ENCODE measurements around the gene ENTPD2. TPM values are rescaled to one million over a fixed set of nuclear protein-coding genes. Genes with fewer than 3 reads are reported as not detected.

ENTPD2 gene
- total and polyA plus RNA-seq, 11 donors, result 0.50 to 2.9 (median 1.2) TPM

GRCh38 chr9:137025517-137025966, 28.3 kb downstream of the ENTPD2 start:
- H3K36me3 ChIP-seq, result peaks cover 0 to 11% (median 0%) of the 10 kb centered on the region in 9 donors
- intact Hi-C loops (cut with DNase I), result loop anchor here in 3 of 10 donors (5.0 to 10.0 kb wide), 3 partner anchors 33 to 141 kb away; partner anchors contain the start of genes C8G (in 1 of the 3), PAXX (in 1 of the 3) and TRAF2 (in 1 of the 3)
- DNase-seq (no peak), ATAC-seq (no peak)
- H3K27ac ChIP-seq, result no peak overlapping the region
- peaks cover 5 to 36% (median 25%) of the 10 kb centered on the region in 12 donors for H3K4me1 ChIP-seq
- TF ChIP-seq POLR2A (IDR thresholded peaks at IDR 0.05), result no peak
- TF ChIP-seq, protein P1, sequence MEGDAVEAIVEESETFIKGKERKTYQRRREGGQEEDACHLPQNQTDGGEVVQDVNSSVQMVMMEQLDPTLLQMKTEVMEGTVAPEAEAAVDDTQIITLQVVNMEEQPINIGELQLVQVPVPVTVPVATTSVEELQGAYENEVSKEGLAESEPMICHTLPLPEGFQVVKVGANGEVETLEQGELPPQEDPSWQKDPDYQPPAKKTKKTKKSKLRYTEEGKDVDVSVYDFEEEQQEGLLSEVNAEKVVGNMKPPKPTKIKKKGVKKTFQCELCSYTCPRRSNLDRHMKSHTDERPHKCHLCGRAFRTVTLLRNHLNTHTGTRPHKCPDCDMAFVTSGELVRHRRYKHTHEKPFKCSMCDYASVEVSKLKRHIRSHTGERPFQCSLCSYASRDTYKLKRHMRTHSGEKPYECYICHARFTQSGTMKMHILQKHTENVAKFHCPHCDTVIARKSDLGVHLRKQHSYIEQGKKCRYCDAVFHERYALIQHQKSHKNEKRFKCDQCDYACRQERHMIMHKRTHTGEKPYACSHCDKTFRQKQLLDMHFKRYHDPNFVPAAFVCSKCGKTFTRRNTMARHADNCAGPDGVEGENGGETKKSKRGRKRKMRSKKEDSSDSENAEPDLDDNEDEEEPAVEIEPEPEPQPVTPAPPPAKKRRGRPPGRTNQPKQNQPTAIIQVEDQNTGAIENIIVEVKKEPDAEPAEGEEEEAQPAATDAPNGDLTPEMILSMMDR (IDR thresholded peaks at IDR 0.05), result no peak
- H3K27me3 ChIP-seq, result no peaks in the 10 kb centered on the region
- H3K9me3 ChIP-seq, result no peaks in the 10 kb centered on the region
- WGBS, 4 donors, result 79 to 96% (median 90%) methylated on average over 9 to 21 of the region's 21 CpGs
- no peak overlapping the region for H3K4me3 ChIP-seq

DNA sequence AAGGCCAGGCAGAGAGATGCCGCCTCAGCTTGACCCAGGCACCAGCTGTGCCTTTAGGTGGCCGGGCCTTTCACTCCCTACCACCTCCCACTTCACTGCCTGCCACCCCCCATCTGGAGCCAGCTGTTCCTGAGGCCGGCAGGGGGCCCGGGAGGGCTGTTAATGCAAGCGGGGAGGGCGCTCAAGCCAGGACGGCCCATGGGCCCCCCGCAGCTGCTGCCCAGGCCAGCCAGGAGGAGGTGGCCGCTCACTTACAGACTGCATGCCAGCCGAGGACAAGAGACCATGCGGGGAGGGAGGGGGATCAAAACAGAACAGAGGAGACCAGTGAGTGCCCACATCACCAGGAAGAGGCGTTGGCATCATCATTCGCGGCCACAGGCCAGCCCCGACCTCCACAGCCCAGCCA, 30.3 kb downstream of the ENTPD2 start:
- H3K27ac ChIP-seq, result no peak overlapping the region
- TF ChIP-seq POLR2A (IDR thresholded peaks at IDR 0.05), result no peak
- TF ChIP-seq, protein P1 (IDR thresholded peaks at IDR 0.05), result no peak
- H3K4me1 ChIP-seq, result peaks cover 0 to 22% (median 14%) of the 10 kb centered on the region in 12 donors
- 81 to 98% (median 88%) methylated on average over 10 to 15 of the region's 15 CpGs for WGBS, 4 donors
- ATAC-seq (no peak), DNase-seq (no peak)
- no peaks in the 10 kb centered on the region for H3K27me3 ChIP-seq
- no peak overlapping the region for H3K4me3 ChIP-seq
- peaks cover 0 to 21% (median 3%) of the 10 kb centered on the region in 9 donors for H3K36me3 ChIP-seq
- intact Hi-C loops (cut with DNase I), result loop anchor here in 1 of 10 donors (10.0 kb wide), 1 partner anchor 139 kb away; the partner anchor contains the start of gene TRAF2
- no peaks in the 10 kb centered on the region for H3K9me3 ChIP-seq

GRCh38 chr9:137023157-137023556, 30.7 kb downstream of the ENTPD2 start:
- Histone ChIP-seq H3K27ac (no peak overlapping the region), H3K36me3 (peaks cover 0 to 22% (median 3%) of the 10 kb centered on the region in 9 donors), H3K4me3 (no peak overlapping the region), H3K9me3 (no peaks in the 10 kb centered on the region), H3K4me1 (peaks cover 0 to 18% (median 11%) of the 10 kb centered on the region in 12 donors), H3K27me3 (no peaks in the 10 kb centered on the region)
- TF ChIP-seq, protein P1 (IDR thresholded peaks at IDR 0.05), result no peak
- no peak for TF ChIP-seq POLR2A (IDR thresholded peaks at IDR 0.05)
- DNase-seq, result no peak
- intact Hi-C loops (cut with DNase I), result loop anchor here in 1 of 10 donors (10.0 kb wide), 1 partner anchor 138 kb away; the partner anchor contains the start of gene TRAF2
- 83 to 88% (median 85%) methylated on average over 6 to 7 of the region's 7 CpGs for WGBS, 4 donors
- ATAC-seq, result no peak

DNA sequence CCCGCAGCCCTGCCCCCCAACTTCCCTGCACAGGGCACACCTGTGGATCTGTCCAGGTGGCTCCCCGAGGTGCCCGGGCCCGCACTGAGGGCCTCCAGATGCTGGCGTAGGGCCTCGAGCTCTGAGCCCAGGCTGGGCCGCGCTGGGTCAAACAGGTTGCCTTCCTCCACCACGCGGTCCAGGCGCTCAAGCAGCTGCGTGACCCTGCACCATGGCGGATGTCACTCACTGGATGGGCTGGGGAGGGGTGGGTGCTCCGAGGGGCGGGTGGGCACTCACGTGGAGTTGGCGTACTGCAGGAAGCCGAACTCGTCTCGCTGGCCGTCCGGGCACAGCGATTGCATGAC, 31.2 kb downstream of the ENTPD2 start:
- no peaks in the 10 kb centered on the region for H3K27me3 ChIP-seq
- peaks cover 0 to 27% (median 7%) of the 10 kb centered on the region in 9 donors for H3K36me3 ChIP-seq
- ATAC-seq, result no peak
- WGBS, 4 donors, result 93 to 96% (median 94%) methylated on average over 12 to 23 of the region's 23 CpGs
- H3K4me3 ChIP-seq, result no peak overlapping the region
- DNase-seq, result no peak
- intact Hi-C loops (cut with DNase I), result loop anchor here in 1 of 10 donors (10.0 kb wide), 1 partner anchor 138 kb away; the partner anchor contains the start of gene TRAF2
- H3K27ac ChIP-seq, result no peak overlapping the region
- TF ChIP-seq POLR2A (IDR thresholded peaks at IDR 0.05), result no peak
- TF ChIP-seq, protein P1 (IDR thresholded peaks at IDR 0.05), result no peak
- peaks cover 0 to 18% (median 11%) of the 10 kb centered on the region in 12 donors for H3K4me1 ChIP-seq
- H3K9me3 ChIP-seq, result no peaks in the 10 kb centered on the region
